GM13977 (cell line): Measurements from ENCODE around the gene ATE1.

ENCODE experiments used
- DNase-seq: peaks from one replicate; pipeline ENCODE4 v3.0.0; 2012; ENCODE audit warnings: low spot score
- CTCF ChIP-seq: IDR thresholded peaks from 2 replicates; pipeline ENCODE4 v1.5.1; 2012; ENCODE audit warnings: mild to moderate bottlenecking, control low read depth; ENCODE audit not compliant: insufficient read depth; ENCODE audit errors: extremely low read depth, missing control alignments
- in situ Hi-C: fragments of 300-500 bp; cut with MboI; formaldehyde crosslinking; loops from one replicate; pipeline ENCODE4 v1.12.0; 2022; ENCODE audit warnings: low sequenced_read_pairs, low pct_unique_long_range_greater_than_20kb, mixed read lengths, inconsistent platforms; ENCODE audit not compliant: unreplicated experiment

ATE1 gene

DNA sequence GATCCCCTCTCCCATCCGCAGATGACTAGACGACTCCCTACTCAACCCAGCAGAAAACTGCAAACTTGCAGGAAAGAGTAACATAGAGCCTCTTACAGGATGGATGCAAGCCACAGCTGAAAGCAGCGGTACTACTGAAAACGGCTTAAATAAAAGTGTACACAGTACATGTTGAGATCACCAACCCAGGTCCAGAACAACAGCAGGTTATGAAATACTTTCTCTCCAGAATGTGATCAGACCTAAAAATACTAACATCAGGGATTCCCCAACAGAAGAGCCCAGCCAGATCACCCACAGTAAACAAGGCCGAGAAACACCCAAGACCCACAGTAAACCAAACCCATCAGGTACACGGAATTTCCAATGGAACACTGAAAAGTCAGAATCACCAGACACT lies 13.2 kb downstream of the ATE1 start:
- in situ Hi-C loops, result loop anchor here (25.0 kb wide), 1 partner anchor 977 kb away; no protein-coding TSS in a partner anchor
- TF ChIP-seq CTCF, result no peak
- DNase-seq, result no peak

DNA sequence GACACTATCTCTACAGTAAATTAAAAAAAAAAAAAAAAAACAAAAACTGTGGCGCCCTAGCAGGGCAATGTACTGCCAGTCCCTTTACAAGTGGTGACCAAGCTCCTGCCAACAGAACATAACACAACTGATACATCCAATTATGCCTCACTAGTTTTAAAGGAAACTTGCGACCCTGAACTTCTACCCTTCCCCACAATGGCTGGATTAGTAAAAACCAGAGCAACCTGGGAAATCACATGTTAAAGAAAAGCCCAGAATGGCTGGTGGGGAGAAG lies 16.5 kb downstream of the ATE1 start:
- TF ChIP-seq CTCF, result no peak
- no peak for DNase-seq
- in situ Hi-C loops, result loop anchor here (25.0 kb wide), 1 partner anchor 974 kb away; no protein-coding TSS in a partner anchor

GRCh38 chr10:121910673-121911420 lies 17.0 kb downstream of the ATE1 start:
- no peak for TF ChIP-seq CTCF
- in situ Hi-C loops, result loop anchor here (25.0 kb wide), 1 partner anchor 974 kb away; no protein-coding TSS in a partner anchor
- peak; percentile 32 for DNase-seq

DNA sequence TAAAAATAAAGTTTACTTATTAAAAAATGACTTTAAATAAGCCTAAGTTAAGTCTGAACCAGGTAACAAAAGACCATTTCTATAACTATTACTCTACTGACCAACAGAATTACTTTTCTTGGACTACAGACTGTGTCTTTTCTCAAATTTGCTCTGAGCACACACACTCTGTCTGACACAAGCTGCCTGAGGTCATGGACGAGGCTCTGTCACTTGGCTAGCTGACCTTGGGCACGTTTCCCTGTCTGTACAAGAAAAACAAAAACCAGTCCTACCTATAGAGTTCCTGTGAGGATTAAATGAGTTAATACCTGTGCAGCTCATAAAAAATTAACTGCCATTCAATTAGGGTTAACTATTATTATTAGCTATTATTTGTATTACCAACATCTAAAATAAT lies 22.9 kb downstream of the ATE1 start:
- DNase-seq, result no peak
- in situ Hi-C loops, result loop anchor here (25.0 kb wide), 1 partner anchor 968 kb away; no protein-coding TSS in a partner anchor
- TF ChIP-seq CTCF, result no peak

DNA sequence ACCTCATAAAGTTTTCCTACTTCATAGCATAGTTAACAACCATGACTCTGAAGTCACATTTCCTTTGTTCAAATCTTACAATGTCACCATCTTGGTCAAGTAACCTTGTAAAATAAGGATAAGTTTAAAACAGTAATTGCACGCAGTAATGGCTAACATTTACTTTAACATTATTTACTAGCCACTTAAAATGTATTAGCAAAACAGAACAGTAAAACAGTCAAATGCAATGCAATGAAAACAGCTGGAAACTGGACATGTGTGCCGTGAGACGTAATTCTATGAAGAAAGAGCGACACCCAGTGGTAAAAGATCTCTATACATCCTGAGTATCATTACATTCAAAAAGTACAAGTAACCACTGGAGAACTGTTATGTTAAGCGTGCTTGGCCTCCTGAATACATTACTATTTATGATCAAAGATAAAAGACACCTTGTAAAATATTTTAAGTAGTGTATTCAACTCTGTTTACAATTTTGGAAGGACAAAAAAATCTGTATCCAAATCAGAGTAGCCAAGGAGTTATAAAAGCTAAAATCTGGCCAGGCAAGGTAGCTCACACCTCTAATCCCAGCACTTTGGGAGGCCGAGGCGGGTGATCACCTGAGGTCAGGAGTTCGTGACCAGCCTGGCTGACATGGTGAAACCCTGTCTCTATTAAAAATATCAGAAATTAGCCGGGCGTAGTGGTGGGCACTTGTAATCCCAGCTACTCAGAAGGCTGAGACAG lies 27.2 kb downstream of the ATE1 start:
- in situ Hi-C loops, result loop anchor here (25.0 kb wide), 1 partner anchor 963 kb away; no protein-coding TSS in a partner anchor
- peak; percentile 64 for DNase-seq
- TF ChIP-seq CTCF, result peak; percentile 48

DNA sequence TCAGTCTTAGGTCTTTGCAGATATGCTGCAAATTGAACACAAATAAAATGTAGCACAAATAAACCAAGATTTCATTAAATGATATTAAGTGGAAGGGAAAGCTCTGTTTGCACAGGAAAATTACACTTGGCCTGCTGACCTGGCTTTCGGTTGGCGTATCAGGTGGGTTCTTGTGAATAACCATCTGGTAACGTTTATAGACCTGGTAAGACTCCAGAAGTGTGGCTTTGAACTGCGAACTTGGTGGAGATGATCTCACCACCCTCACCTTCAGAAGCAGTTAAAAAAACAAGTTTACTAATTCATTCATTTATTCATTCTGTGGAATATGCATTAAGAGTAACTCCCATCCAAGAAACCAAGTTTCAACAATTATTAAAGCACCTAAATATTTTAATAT lies 28.1 kb downstream of the ATE1 start:
- TF ChIP-seq CTCF, result no peak
- no peak for DNase-seq
- in situ Hi-C loops, result loop anchor here (25.0 kb wide), 1 partner anchor 962 kb away; no protein-coding TSS in a partner anchor
